VCaP (cell line): ENCODE measurements around the gene ARAP2.

Experiments
- H3K27ac ChIP-seq: fragments of 450-650 bp; 2 replicates; pipeline ENCODE4 v1.5.1; 2017
- TF ChIP-seq, protein P1 (sequence below): fragments of 450-650 bp; conservative IDR thresholded peaks from 2 replicates; pipeline ENCODE4 v1.5.1; 2017; ENCODE audit warnings: mild to moderate bottlenecking, moderate library complexity

Gene ARAP2

DNA sequence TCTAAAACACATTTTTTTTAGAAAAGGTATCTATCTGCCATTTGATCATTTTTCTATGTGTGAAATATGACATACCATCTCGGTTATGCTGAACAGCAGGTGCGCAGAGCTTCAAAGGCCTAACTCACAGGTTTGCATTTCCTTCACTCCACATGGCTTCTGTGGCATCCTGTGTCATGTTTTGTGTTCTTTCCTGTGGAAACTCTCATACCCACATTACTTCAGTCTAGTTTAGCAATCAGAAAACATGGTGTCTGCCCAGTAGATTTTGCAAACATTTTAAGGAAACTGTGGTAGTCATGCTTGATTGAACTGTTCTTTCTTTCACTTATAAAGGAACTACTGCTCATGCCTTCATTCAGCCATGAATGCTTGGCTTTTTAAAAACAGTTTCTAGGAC, 11.3 kb upstream of the ARAP2 start:
- TF ChIP-seq, protein P1, sequence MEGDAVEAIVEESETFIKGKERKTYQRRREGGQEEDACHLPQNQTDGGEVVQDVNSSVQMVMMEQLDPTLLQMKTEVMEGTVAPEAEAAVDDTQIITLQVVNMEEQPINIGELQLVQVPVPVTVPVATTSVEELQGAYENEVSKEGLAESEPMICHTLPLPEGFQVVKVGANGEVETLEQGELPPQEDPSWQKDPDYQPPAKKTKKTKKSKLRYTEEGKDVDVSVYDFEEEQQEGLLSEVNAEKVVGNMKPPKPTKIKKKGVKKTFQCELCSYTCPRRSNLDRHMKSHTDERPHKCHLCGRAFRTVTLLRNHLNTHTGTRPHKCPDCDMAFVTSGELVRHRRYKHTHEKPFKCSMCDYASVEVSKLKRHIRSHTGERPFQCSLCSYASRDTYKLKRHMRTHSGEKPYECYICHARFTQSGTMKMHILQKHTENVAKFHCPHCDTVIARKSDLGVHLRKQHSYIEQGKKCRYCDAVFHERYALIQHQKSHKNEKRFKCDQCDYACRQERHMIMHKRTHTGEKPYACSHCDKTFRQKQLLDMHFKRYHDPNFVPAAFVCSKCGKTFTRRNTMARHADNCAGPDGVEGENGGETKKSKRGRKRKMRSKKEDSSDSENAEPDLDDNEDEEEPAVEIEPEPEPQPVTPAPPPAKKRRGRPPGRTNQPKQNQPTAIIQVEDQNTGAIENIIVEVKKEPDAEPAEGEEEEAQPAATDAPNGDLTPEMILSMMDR = no peak
- H3K27ac ChIP-seq = peak overlapping the region; percentile 16; the same call in 1 of the 2 replicates

DNA sequence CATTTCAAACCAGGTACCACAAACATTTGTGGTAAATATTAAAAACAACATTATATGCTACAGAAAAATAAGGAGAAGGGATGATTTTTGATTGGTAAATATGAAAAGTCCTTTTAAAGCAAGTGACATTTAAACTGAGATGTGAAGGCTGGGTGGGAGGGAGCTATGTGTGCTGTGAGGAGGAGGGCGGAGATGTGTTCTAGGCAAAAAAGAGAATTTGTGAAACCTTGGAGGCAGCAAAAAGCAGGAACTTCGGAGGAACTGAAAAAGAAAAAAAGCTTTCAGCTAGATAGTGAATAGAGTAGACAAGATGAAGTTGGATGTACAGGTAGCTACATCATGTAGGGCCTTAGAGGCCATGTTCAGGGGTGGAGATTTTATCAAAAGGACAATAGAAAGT, 10.1 kb upstream of the ARAP2 start:
- TF ChIP-seq, protein P1 = no peak
- H3K27ac ChIP-seq = no peak overlapping the region

GRCh38 chr4:36251983-36252382, 7.7 kb upstream of the ARAP2 start:
- TF ChIP-seq, protein P1 = no peak
- H3K27ac ChIP-seq = no peak overlapping the region

- TF ChIP-seq, protein P1 = no peak
- no peak overlapping the region for H3K27ac ChIP-seq
Observed at GRCh38 chr4:36249610-36250009, 5.3 kb upstream of the ARAP2 start.

DNA sequence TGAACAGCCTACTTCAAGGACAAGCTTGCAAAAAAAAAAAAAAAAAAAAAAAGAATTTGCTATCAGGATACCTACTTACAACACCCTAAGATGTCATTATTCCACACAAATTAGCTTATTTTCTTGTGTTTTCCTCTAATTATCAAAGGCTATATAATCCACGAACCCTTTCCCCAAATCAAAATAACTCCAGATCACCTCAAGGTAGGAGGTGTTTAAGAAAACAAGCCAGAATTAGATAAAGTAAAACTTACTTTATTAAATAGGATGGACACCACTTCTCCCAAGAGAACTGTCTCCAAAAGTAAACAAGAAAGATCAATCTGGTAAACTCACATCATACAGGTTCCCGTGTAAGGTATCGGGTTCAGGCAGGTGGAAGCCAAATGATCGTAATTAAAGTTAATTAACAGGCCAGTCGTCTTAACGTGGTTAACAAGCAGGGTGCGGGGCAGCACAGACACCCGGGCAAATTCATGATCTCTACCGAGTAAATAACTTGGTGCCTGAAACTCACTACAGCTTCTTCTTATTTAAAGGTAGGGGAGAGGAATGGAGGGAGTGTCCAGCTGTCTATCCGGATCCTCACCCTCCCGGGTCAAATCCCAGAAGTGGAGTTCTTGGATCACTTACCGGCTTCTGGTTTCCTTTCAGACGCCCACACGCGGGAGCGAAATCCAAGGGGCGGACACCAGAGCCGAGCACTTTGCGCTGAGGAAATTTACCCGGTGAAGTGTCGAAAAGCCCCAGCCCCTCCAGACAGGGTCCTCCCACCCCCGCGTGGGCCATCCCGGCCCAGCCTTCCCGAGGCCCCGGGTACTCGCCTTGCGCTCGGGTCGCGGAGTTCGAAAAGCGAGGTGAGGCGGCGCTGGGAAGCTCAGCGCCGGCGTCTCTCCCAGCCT, 708 bp downstream of the ARAP2 start:
- TF ChIP-seq, protein P1 = no peak
- H3K27ac ChIP-seq = peak overlapping the region; percentile 84

DNA sequence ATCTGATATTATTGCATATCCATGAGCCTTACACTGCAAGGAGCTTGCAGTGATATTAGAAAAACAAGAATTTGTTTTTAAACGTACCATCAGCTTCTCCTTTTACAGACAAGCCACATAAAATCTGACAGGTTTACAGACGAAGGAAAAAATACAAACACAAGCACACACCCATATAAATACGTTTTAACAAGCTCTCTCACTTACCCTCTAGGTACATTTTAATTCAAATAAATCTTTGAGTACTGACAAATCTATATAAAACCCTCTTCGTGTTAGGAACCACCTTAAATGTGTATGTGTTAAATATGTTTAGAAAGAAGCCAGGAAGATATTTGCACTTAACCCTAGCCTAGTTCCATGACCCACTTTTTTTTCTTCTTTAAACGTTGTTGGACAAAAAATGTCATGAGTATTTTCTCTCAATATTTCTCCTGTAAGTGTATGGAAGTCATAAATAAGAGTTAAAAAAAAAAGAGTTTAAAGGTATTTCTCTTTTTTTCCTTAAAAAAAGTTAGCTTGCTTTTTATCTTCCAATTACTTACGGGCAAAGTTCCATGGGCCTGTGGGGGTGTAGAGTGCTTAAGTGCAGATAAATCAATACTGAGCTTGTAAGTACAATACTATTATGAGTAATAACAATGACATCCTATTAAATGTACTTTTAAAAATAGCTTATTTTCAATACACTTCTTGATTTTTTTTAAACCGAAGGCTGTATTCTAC, 1.5 kb downstream of the ARAP2 start:
- TF ChIP-seq, protein P1 = no peak
- H3K27ac ChIP-seq = peak overlapping the region; percentile 84

DNA sequence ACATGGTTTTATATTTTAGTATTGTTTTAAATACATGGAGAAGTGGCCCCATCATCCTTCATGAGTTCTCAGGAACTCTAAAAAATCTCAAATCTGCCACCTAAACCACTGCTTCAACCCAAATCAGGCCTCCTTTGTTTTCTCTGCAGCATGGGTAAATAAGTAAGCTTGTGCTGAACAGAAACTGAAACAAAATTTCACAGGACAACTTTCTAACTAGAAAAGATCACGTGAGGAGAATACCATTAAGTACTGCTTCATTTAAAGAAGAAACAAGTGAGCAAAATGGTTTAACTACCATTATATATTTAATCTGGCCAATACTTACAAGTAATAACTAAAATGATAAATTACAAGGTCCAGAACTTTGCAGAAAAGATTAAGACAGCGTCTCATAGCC, 2.5 kb downstream of the ARAP2 start:
- TF ChIP-seq, protein P1 = no peak
- H3K27ac ChIP-seq = no peak overlapping the region
